ENCODE data around the gene KIAA1586.
"Not testable (repeated sequence)": the region's sequence is repeated elsewhere in the genome, so short reads cannot be mapped to it uniquely, and the experiment has no call there.

KIAA1586 gene

GRCh38 chr6:57047257-57047585, 728 bp downstream of the KIAA1586 start:
- not testable (repeated sequence) for DNase-seq

GRCh38 chr6:57047859-57048258, 1.4 kb downstream of the KIAA1586 start:
- DNase-seq, result not testable (repeated sequence)

- DNase-seq, result no peak
Measured at GRCh38 chr6:57048577-57048976, 2.1 kb downstream of the KIAA1586 start.

- DNase-seq, result no peak
Measured at GRCh38 chr6:57063847-57064246, 17.4 kb downstream of the KIAA1586 start.

GRCh38 chr6:57064809-57065208, 18.3 kb downstream of the KIAA1586 start:
- DNase-seq, result no peak

GRCh38 chr6:57068061-57068460, 21.6 kb downstream of the KIAA1586 start:
- no peak for DNase-seq

- DNase-seq, result no peak
Measured at GRCh38 chr6:57069228-57069627, 22.7 kb downstream of the KIAA1586 start.

GRCh38 chr6:57069920-57070331, 23.4 kb downstream of the KIAA1586 start:
- DNase-seq, result no peak

- DNase-seq, result no peak
Measured at GRCh38 chr6:57072108-57072507, 25.6 kb downstream of the KIAA1586 start.

GRCh38 chr6:57074383-57074782, 27.9 kb downstream of the KIAA1586 start:
- no peak for DNase-seq

- DNase-seq, result no peak
Measured at GRCh38 chr6:57075092-57075491, 28.6 kb downstream of the KIAA1586 start.

GRCh38 chr6:57078531-57079207, 32.2 kb downstream of the KIAA1586 start:
- no peak for DNase-seq

GRCh38 chr6:57085471-57085870, 39.0 kb downstream of the KIAA1586 start:
- no peak for DNase-seq

GRCh38 chr6:57086843-57087242, 40.4 kb downstream of the KIAA1586 start:
- no peak for DNase-seq

GRCh38 chr6:57087916-57088315, 41.4 kb downstream of the KIAA1586 start:
- no peak for DNase-seq

GRCh38 chr6:57089265-57089664, 42.8 kb downstream of the KIAA1586 start:
- DNase-seq, result no peak

GRCh38 chr6:57089687-57090457, 43.4 kb downstream of the KIAA1586 start, which contains the start of gene ZNF451:
TSS of gene ZNF451 (plus strand) at chr6:57090188. CDS start at chr6:57090254, 66 bp downstream.
- peak; percentile 94 for DNase-seq

GRCh38 chr6:57090458-57091067, 44.1 kb downstream of the KIAA1586 start:
- DNase-seq, result not testable (repeated sequence)

GRCh38 chr6:57091375-57091774, 44.9 kb downstream of the KIAA1586 start:
- not testable (repeated sequence) for DNase-seq

- DNase-seq, result no peak
Measured at GRCh38 chr6:57094689-57095088, 48.2 kb downstream of the KIAA1586 start.

- no peak for DNase-seq
Measured at GRCh38 chr6:57097596-57097995, 51.1 kb downstream of the KIAA1586 start.

- DNase-seq, result no peak
Measured at GRCh38 chr6:57102976-57103375, 56.5 kb downstream of the KIAA1586 start.

- DNase-seq, result no peak
Measured at GRCh38 chr6:57104336-57104735, 57.8 kb downstream of the KIAA1586 start.

Measured in activated CD4-positive, alpha-beta T cell treated with anti-CD3 and anti-CD28 coated beads for 1 hour (primary cell).